ENCODE measurements around the gene HDAC11. TPM values are rescaled to one million over a fixed set of nuclear protein-coding genes. Genes with fewer than 3 reads are reported as not detected.

The HDAC11 gene
- total and polyA plus RNA-seq, 9 of the 15 experiments (the other 6 are each of a cell fraction or from before 2014, with no cell fraction given), result 0.60 to 6.0 (median 4.5) TPM

- TF ChIP-seq, protein P1, sequence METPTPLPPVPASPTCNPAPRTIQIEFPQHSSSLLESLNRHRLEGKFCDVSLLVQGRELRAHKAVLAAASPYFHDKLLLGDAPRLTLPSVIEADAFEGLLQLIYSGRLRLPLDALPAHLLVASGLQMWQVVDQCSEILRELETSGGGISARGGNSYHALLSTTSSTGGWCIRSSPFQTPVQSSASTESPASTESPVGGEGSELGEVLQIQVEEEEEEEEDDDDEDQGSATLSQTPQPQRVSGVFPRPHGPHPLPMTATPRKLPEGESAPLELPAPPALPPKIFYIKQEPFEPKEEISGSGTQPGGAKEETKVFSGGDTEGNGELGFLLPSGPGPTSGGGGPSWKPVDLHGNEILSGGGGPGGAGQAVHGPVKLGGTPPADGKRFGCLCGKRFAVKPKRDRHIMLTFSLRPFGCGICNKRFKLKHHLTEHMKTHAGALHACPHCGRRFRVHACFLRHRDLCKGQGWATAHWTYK (CRISPR knock-in tag; IDR thresholded peaks at IDR 0.05), result 0 out of 2 replicates have a peak, but pooled peaks have one; percentile 69
- no peak for TF ChIP-seq NR2C1 (IDR thresholded peaks at IDR 0.05)
- peak; percentile 65 for TF ChIP-seq NR2C1 (tag; IDR thresholded peaks at IDR 0.05)
- peak; percentile 45 for TF ChIP-seq TEAD4 (IDR thresholded peaks at IDR 0.05; ENCODE audit: low read length)
- no peak for TF ChIP-seq TEAD4 (CRISPR knock-in tag; IDR thresholded peaks at IDR 0.05; ENCODE audit: borderline replicate concordance)
- peak; percentile 63; the same call in 1 of the 2 replicates for TF ChIP-seq ELF2 (CRISPR knock-in tag; IDR thresholded peaks at IDR 0.05)
- TF ChIP-seq, protein P2, sequence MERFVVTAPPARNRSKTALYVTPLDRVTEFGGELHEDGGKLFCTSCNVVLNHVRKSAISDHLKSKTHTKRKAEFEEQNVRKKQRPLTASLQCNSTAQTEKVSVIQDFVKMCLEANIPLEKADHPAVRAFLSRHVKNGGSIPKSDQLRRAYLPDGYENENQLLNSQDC (CRISPR knock-in tag; IDR thresholded peaks at IDR 0.05), result 0 out of 2 replicates have a peak, but pooled peaks have one; percentile 58
- TF ChIP-seq, protein P3, sequence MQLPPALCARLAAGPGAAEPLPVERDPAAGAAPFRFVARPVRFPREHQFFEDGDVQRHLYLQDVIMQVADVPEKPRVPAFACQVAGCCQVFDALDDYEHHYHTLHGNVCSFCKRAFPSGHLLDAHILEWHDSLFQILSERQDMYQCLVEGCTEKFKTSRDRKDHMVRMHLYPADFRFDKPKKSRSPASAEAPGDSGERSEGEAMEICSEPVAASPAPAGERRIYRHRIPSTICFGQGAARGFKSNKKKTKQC (CRISPR knock-in tag; IDR thresholded peaks at IDR 0.05), result 0 out of 2 replicates have a peak, but pooled peaks have one; percentile 43
- peak; percentile 100 for TF ChIP-seq BCOR (IDR thresholded peaks at IDR 0.05)
- peak; percentile 96 for TF ChIP-seq ZFX (CRISPR knock-in tag; IDR thresholded peaks at IDR 0.05)
- TF ChIP-seq MTA2 (IDR thresholded peaks at IDR 0.05; ENCODE audit: low read depth), result peak; percentile 44; the same call in 1 of the 2 replicates
- TF ChIP-seq CAMTA2 (CRISPR knock-in tag; conservative IDR thresholded peaks at IDR 0.05), result peak; percentile 13; the same call in 1 of the 2 replicates
- peak; percentile 90 for TF ChIP-seq ZBTB7A (IDR thresholded peaks at IDR 0.05; ENCODE audit: borderline replicate concordance, control insufficient read depth, low read depth, low read length)
- TF ChIP-seq ETV1 (tag; conservative IDR thresholded peaks at IDR 0.05; ENCODE audit: low read depth), result peak; percentile 72; the same call in 1 of the 2 replicates
- TF ChIP-seq RBM25 (IDR thresholded peaks at IDR 0.05; ENCODE audit: low read depth, low read length, severe bottlenecking), result peak; percentile 92
- no peak for TF ChIP-seq ATF1 (CRISPR knock-in tag; IDR thresholded peaks at IDR 0.05)
- TF ChIP-seq ATF1 (tag; IDR thresholded peaks at IDR 0.05), result peak; percentile 75
- TF ChIP-seq OTX1 (CRISPR knock-in tag; IDR thresholded peaks at IDR 0.05), result 0 out of 2 replicates have a peak, but pooled peaks have one; percentile 3
- peak; percentile 31 for TF ChIP-seq PRPF4 (IDR thresholded peaks at IDR 0.05; ENCODE audit: insufficient read depth, low read depth, low read length, poor library complexity, severe bottlenecking)
- TF ChIP-seq EGR1 (conservative IDR thresholded peaks at IDR 0.05), result peak; percentile 60
- TF ChIP-seq TBP (optimal IDR thresholded peaks at IDR 0.05; ENCODE audit: low read depth, low read length), result peak; percentile 73
- 0 out of 2 replicates have a peak, but pooled peaks have one; percentile 19 for TF ChIP-seq ZNF76 (CRISPR knock-in tag; IDR thresholded peaks at IDR 0.05; ENCODE audit: borderline replicate concordance)
- no peak for TF ChIP-seq ZNF280B (CRISPR knock-in tag; IDR thresholded peaks at IDR 0.05)
- TF ChIP-seq, protein P4, sequence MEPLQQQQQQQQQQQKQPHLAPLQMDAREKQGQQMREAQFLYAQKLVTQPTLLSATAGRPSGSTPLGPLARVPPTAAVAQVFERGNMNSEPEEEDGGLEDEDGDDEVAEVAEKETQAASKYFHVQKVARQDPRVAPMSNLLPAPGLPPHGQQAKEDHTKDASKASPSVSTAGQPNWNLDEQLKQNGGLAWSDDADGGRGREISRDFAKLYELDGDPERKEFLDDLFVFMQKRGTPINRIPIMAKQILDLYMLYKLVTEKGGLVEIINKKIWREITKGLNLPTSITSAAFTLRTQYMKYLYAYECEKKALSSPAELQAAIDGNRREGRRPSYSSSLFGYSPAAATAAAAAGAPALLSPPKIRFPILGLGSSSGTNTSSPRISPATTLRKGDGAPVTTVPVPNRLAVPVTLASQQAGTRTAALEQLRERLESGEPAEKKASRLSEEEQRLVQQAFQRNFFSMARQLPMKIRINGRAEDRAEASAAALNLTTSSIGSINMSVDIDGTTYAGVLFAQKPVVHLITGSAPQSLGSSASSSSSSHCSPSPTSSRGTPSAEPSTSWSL (CRISPR knock-in tag; IDR thresholded peaks at IDR 0.05; ENCODE audit: borderline replicate concordance), result peak; percentile 47; the same call in 1 of the 2 replicates
These were observed at the start of gene HDAC11 (continued) for GRCh38 chr3:13479582-13480339.

Measured in K562 (cell line).